AG04450 (cell line): ENCODE results near the gene VPS25. TPM values are rescaled to one million over a fixed set of nuclear protein-coding genes. Genes with fewer than 3 reads are reported as not detected.
"Not testable (repeated sequence)": the region's sequence is repeated elsewhere in the genome, so short reads cannot be mapped to it uniquely, and the experiment has no call there.

ENCODE experiments used
- CTCF ChIA-PET: fragments of 300-600, 350-600 bp; formaldehyde crosslinking; extraction: SDS; loops from one replicate; lab custom pipeline; 2022; ENCODE audit warnings: antibody characterized with exemption, inconsistent platforms; lab: Charles Lee
- POLR2A ChIA-PET: fragments of 350-600 bp; formaldehyde crosslinking; extraction: SDS; loops from one replicate; lab custom pipeline; 2021; ENCODE audit warnings: antibody characterized with exemption, inconsistent platforms; lab: Yijun Ruan, JAX
- DNase-seq: peaks from one replicate; pipeline ENCODE4 v3.0.0-alpha.2; 2011; ENCODE audit warnings: low read depth, low spot score
- H3K27ac ChIP-seq: one replicate; pipeline ENCODE4 v1.5.1; 2012; ENCODE audit warnings: low read depth, low read length, control low read depth
- H3K27me3 ChIP-seq: one replicate; pipeline ENCODE4 v1.6.0; 2012; ENCODE audit warnings: low read length; ENCODE audit not compliant: control insufficient read depth, insufficient read depth
- H3K4me3 ChIP-seq: 2 replicates; pipeline ENCODE4 v1.5.1; 2011; ENCODE audit warnings: mild to moderate bottlenecking, low read depth, low read length, control low read depth
- H3K9me3 ChIP-seq: 2 replicates; pipeline ENCODE4 v1.5.1; 2012; ENCODE audit warnings: low read length; ENCODE audit not compliant: control insufficient read depth, insufficient read depth
- polyA plus RNA-seq: library from polyadenylated mRNA; depleted of rRNA; stranded (reverse); fragments of >200 nt; gene quantifications from 2 replicates; pipeline ENCODE4 v1.2.3, GENCODE V29; 2011
- TF ChIP-seq, protein P1 (sequence below): IDR thresholded peaks from 2 replicates; pipeline ENCODE4 v1.5.1; 2011; ENCODE audit warnings: low read depth, low read length, control low read depth, inconsistent platforms

Gene VPS25
- polyA plus RNA-seq, 1 experiment: 94.0 TPM

DNA sequence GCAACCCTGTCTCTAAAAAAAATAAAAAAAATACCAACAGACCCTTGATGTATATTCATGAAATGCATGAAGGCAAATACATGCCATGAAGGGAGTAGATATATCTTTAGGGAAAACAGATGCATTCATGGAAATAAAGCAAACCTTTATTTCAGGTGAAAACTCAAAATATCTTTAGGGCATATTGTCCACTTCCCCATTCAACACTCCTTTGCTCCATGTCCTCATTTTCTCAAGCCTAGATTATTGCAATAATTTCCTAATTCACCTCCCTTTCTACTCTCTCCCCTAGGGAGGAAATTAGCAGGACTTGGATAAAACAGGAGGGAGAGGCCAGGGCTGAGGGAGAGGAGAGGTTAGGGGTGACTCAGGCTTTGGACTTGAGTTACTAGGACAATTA is 5.7 kb upstream of the VPS25 start:
- no peak overlapping the region for H3K4me3 ChIP-seq
- ChIA-PET POLR2A (no interaction called here), CTCF (no interaction called here)
- no peaks in the 10 kb centered on the region for H3K9me3 ChIP-seq
- H3K27ac ChIP-seq: no peak overlapping the region
- TF ChIP-seq, protein P1, sequence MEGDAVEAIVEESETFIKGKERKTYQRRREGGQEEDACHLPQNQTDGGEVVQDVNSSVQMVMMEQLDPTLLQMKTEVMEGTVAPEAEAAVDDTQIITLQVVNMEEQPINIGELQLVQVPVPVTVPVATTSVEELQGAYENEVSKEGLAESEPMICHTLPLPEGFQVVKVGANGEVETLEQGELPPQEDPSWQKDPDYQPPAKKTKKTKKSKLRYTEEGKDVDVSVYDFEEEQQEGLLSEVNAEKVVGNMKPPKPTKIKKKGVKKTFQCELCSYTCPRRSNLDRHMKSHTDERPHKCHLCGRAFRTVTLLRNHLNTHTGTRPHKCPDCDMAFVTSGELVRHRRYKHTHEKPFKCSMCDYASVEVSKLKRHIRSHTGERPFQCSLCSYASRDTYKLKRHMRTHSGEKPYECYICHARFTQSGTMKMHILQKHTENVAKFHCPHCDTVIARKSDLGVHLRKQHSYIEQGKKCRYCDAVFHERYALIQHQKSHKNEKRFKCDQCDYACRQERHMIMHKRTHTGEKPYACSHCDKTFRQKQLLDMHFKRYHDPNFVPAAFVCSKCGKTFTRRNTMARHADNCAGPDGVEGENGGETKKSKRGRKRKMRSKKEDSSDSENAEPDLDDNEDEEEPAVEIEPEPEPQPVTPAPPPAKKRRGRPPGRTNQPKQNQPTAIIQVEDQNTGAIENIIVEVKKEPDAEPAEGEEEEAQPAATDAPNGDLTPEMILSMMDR: no peak
- no peak for DNase-seq
- H3K27me3 ChIP-seq: peaks cover 3% of the 10 kb centered on the region

DNA sequence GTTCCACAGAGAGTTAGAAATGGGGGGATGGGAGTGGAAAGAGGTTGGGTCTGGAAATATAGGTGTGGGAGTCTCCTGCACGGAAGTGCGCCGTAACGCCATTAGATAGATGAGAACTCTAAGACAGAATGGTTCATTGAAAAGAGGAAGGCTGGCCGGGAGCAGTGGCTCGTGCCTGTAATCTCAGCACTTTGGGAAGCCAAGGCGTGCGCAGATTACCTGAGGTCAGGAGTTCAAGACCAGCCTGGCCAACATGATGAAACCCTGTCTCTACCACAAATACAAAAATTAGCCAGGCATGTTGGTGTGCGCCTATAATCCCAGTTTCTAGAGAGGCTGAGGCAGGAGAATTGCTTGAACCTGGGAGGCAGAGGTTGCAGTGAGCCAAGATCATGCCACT is 5.2 kb upstream of the VPS25 start:
- POLR2A ChIA-PET: not testable (repeated sequence)

DNA sequence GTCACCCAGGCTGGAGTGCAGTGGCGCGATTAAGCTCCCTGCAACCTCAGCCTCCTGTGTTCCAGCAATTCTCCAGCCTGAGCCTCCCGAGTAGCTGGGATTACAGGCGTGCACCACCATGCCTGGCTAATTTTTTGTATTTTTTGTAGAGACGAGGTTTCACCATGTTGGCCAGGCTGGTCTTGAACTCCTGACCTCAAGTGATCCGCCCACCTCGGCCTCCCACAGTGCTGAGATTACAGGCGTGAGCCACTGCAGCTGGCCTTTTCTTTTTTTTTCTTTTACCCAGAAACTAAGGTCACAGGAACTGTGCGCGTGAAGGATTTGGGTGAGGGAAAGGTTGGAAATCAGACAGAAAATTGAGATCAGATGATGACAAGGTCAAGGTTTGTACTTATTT is 3.3 kb upstream of the VPS25 start:
- H3K27ac ChIP-seq, H3K4me3 ChIP-seq, DNase-seq, H3K9me3 ChIP-seq, H3K27me3 ChIP-seq: not testable (repeated sequence)
- ChIA-PET CTCF (interaction anchor here (1.4 kb wide), 1 partner anchor 9 kb away, joined by 3 read pairs; the partner anchor contains the start of gene RAMP2), POLR2A (interaction anchor here (0.8 kb wide), 1 partner anchor 10 kb away, joined by 5 read pairs; the partner anchor contains the start of gene WNK4)

More for the DNA sequence above, 5.2 kb upstream of the VPS25 start:
- H3K27ac ChIP-seq, H3K9me3 ChIP-seq, DNase-seq, H3K27me3 ChIP-seq, CTCF ChIA-PET, H3K4me3 ChIP-seq: not testable (repeated sequence)

DNA sequence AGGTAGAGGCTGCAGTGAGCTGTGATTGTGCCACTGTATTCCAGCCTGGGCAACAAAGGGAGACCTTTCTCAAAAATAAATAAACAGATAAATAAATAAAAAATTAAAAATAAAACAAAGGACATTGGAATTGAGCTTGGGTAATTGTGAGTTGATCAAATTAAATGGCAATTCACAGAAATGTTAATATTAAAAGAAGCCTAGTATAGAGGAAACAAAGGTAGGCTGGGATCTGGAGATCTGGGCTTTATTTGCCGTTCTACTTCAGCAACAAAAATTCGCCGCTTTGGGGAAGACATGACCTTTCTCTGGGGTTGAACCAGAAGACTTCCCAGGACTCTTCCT is 332 bp upstream of the VPS25 start:
- H3K9me3 ChIP-seq: no peaks in the 10 kb centered on the region
- H3K4me3 ChIP-seq: peak overlapping the region; percentile 97
- peak overlapping the region; percentile 70 for H3K27ac ChIP-seq
- ChIA-PET CTCF (interaction anchor here (1.4 to 3.3 kb wide), 4 partner anchors 9 to 51 kb away, joined by 3 to 39 read pairs (median 10); partner anchors contain the start of gene BECN1), POLR2A (interaction anchor here (0.5 to 1.5 kb wide), 10 partner anchors 9 to 195 kb away, joined by 3 to 7 read pairs (median 3); partner anchors contain the start of genes BECN1, CNTD1 and RAMP2)
- TF ChIP-seq, protein P1: no peak
- DNase-seq: no peak
- H3K27me3 ChIP-seq: no peaks in the 10 kb centered on the region

DNA sequence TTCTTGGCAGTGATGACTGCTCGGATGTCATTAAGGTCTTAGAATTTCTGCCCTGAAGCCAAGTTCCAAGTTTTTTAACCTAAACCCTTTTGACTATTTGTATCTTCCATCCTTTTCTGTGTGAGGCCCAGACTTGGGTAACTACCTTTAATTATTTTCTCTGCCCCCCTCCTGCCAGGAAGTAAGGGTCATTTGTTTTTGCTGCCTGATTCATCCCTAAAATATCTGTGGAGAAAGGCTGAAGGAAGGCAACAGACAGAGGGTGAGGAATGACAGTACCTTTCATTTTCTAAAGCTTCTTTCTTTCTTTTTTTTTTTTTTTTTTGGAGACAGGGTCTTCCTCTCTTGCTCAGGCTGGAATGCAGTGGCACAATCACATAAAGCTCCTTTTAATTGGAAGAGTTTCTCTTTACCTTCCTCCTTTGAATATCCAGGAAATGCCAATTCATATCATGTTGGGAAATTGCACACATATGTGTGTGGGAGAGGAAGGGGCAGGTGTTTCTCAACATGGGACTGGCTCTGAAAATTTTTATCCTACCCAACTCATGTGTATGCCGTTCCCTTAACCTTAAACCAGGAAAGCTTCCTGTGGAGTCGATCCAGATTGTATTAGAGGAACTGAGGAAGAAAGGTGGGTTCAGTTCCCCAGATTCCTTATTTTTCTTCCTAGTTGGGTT is 957 bp downstream of the VPS25 start:
- ChIA-PET POLR2A (interaction anchor here (0.6 to 1.4 kb wide), 5 partner anchors 9 to 196 kb away, joined by 4 to 7 read pairs (median 5); partner anchors contain the start of gene BECN1), CTCF (interaction anchor here (1.4 to 3.3 kb wide), 5 partner anchors 11 to 195 kb away, joined by 3 to 39 read pairs (median 5); partner anchors contain the start of gene BECN1)
- H3K27me3 ChIP-seq: no peaks in the 10 kb centered on the region
- TF ChIP-seq, protein P1: no peak
- no peaks in the 10 kb centered on the region for H3K9me3 ChIP-seq
- no peak for DNase-seq
- peak overlapping the region; percentile 85 for H3K27ac ChIP-seq
- H3K4me3 ChIP-seq: peak overlapping the region; percentile 97

DNA sequence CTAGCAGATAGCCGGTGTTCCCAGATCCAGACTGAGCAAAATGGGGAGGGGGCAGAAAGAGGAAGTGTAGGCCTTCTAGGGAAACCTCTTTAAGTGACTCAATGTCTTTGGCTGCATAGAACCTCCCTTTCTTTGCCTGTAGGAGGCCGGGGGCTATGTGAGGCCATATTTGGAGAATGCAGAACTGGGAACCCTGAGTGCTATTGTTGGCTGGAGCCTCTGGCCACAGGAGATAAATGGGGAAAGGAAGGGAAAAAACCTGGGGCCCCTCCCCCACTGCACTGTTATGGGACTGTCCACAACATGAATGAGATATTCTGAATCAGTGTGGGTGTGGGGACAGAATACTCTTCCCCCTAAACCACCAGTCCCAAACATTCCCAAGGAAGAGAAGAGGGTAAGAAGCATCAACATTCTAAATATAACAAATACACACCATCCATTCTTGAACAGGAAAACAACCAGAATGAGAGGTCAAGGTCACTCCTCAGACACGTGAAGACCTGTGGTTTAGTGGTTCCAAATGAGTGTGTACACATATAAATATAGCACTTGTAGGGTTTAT is 2.4 kb downstream of the VPS25 start:
- TF ChIP-seq, protein P1: no peak
- H3K9me3 ChIP-seq: no peaks in the 10 kb centered on the region; the same call in 1 of the 2 replicates
- H3K27ac ChIP-seq: no peak overlapping the region
- H3K27me3 ChIP-seq: no peaks in the 10 kb centered on the region
- ChIA-PET CTCF (no interaction called here), POLR2A (no interaction called here)
- DNase-seq: no peak
- H3K4me3 ChIP-seq: no peak overlapping the region
